Activated T-cell treated with anti-CD3 and anti-CD28 coated beads for 24 hours (primary cell): ENCODE results near the gene USP21.

Source experiments
- DNase-seq: peaks from one replicate; pipeline ENCODE4 v3.0.0-alpha.2; 2020; ENCODE audit warnings: low read depth

Gene USP21

DNA sequence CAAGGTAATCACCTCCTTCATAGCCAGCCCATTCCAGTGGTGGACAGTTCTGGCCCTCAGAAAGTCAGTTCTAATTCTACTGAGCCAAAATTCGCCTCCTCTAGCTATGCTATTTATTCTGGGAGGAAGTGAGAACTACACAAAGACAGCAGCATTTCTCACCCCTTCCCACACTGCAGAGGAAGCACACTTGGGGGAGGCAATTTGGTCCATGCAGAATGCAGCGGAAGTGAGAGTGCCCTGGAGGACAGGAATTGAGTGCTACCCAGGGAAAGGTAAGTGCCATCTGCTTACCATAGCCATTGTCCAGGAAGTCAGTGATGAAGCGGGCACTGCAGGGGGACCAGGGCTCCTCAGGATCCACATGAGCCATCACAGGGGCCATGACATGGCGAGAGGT, 35.9 kb downstream of the USP21 start:
- no peak for DNase-seq

DNA sequence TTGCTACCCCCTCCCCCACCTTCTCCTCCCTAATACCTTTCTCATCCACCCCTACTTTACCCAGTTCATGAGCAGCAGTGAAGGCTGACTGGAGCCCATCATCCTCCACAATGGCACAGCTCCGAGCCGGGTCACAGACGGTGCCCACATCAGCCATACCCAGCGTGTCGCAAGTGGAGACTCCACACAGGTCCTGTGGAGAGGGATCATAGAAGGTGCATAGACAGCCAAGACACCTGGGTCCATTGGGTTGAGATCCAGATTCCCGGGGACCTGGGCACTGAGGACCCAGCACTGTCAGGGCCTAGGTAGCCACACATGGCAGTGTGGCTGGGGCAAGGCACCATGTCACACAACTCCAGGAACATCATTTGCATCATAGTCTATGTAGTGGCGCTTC, 36.8 kb downstream of the USP21 start:
- no peak for DNase-seq

DNA sequence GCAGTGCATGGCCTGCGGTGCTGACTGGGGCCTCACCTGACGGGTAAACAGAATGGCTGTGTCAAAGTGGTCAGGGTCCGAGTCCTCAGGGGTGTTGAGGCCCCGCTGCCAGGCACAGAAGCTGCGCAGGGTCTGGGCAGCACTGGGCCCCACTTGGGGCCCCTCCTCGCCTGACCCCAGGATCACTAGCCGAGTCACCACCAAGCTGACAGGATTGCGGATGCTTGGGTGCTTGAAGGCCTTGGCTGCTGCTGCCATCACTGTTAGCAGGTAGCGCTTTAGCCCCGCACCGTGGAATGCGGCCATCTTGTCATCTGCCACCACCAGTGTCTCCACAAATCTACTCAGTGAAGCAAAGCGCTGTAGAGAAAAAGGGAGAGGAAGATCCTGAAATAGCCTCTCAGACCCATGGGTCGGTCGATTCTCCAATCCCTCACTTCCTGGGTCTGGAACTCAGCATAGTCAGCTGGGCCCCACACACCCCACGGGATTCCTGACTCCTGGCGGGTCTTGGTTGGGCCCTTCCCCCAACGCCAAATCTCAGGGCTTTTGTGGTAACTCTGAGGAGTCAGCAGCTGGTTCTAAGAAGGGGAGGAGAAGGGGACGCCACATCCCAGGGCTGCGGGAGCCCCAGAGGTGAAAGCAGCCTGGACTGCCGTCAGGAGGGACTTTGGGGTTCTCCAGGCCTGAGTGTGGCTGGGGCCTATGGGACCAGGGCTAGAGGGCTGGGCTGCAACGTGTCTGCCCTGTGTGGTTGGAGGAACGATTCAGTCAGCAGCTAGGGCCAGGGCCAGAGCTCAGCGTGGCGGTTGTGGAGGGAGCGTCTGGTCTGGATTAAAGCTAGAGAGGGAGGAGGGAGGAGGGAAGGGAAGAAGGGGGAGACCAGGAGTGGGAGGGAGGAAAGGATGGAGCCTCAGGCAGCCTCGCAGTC, 37.5 kb downstream of the USP21 start:
- no peak for DNase-seq

DNA sequence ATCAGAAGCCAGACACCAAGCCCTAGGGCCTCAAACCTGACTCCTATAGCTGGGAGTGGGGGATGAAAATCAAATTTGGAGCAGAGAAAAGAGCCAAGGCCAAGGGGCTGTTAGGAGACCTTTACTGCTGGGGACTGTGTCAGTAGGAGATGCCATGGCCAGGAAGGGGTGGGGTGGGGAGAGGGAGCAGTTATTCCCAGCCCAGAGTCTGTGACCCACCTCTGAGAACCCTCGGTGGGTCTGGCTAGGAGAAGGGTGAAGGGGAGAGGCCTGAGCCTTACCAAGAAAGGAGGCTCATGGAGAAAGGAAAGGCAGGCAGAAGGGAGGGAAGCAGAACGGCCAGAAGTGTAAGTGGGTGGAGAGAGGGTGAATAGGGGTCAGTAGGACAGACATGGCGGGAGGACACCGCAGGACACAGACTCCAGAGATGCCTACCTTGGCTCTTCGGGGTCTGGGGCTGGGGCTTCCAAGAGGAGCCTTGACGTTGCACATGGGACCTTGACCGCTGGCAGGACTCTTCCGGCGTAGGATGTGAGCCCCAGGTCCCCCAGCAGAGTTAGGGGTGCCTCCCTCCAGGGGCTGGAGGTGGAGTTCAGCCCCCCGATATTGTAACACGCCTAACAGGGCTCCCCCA, 38.4 kb downstream of the USP21 start:
- DNase-seq = no peak

DNA sequence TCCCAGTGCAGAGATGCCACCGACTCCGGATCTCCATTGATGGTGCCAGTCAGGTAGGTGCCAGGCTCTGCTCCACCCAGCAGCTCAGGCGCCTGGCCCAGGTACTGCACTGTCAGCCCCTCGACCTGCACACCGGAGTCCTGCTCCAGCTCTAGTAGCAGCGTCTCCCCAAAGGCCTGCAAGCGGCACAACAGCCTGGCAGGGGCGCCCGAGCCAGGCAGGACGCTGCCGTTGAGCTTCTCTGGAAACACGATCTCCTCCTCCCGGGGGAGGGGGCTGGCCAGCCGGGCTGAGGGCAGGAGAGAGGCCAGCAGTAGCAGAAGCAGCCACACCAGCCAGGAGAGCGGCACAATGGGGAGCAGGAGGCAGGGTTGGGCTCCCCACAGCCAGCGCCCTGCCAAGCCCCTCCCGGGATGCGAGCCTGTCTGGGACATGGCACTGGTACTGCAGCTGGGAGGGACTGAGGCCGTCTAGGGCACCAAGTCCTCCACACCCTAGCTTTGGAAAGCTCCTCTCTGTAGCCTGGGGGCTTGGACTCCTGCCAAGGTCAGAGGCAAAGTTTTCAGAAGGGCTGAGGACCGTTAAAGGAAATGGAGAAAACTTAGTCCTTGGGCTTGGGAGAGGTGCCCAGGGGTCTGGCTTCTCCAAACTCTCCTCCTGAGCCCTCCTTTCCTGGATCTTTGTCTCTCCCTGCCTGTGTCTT, 39.0 kb downstream of the USP21 start:
- DNase-seq = no peak

DNA sequence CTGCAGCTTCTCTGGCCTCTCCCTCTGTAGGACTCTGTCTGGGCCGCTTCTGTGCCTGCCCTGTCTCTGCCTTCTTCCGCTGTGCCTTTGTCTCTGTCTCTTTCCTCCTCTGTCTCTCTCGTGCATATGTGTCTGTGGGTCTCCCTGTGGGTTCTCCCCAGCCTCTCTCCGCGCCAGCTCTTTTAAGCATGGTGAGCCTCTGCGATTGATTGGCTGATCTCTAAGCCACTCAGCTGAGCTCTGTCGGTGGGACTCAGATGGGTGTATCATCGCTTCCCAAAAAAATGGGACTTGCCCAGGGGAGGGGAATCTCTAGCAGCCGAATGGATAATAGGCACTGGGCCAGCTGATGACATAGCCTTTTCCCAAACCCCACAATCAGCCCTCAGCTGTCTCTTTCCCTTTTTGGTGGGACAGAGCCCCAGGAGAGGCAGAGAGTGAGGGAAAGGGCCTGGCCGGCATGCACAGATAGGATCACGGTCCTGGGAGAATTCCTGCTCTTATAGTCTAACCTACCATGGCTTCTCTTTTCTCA, 39.7 kb downstream of the USP21 start, which contains the start of gene ADAMTS4:
Gene ADAMTS4 (minus strand): TSS at position 158 of the 535 bp plus-strand sequence. CDS start 427 bp downstream, outside the sequence.
- DNase-seq = no peak

DNA sequence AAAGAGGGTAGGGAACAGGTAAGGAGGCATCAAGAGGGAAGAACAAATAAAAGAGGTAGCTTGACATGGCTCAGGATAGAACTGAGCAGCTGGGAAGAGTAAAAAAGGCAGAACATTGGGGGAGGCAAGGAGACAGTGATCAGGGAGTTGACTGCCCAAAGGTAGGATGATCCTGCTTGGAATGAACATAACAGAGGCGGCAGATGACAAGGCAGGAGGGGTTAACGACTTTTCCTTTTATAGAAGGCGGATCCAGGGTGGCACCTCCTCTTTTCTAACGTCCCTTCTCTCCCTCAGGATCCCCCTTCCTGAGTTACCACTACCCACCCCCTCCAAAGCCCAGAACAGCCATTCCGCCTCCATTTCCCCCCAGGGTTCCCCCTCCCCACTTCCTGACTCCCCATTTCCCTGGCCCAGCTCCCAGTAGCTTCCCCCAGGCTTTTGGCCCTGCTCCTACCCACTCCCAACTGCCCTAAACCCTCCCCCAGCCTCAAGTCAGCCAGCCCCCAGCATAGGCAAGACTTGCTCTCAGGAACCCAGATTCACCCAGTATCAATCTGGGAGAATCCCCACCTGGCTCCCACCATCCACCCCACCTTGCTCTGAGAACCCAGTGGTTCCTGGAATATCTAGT, 40.3 kb downstream of the USP21 start:
- DNase-seq = no peak

DNA sequence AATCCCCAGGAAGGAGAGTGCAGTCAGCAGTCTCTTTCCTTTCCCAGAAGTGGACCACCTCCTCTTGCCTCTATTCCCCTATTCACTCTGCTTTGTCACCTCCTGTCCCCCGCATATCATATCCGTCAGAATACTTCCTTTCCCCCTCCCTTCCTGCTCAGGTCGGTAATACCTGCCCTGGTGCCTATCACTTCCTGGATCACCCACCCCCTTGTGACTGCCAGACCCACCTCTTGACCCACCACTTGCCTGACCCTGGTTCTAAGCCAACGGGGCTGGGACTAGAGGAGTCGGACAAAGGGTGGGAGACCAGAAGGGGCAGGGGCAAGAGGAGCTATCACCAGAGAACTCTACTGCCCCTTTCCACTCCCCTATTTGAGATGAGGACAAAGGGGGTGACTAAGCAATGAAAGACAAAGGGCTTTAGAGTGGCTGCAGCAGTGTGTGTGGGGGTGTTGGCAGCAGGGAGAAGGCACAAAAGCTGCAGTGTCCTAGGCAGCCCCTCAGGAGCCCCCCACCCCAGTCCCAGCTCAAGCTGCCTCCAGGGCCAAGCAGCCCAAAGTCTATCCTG, 41.2 kb downstream of the USP21 start:
- no peak for DNase-seq

DNA sequence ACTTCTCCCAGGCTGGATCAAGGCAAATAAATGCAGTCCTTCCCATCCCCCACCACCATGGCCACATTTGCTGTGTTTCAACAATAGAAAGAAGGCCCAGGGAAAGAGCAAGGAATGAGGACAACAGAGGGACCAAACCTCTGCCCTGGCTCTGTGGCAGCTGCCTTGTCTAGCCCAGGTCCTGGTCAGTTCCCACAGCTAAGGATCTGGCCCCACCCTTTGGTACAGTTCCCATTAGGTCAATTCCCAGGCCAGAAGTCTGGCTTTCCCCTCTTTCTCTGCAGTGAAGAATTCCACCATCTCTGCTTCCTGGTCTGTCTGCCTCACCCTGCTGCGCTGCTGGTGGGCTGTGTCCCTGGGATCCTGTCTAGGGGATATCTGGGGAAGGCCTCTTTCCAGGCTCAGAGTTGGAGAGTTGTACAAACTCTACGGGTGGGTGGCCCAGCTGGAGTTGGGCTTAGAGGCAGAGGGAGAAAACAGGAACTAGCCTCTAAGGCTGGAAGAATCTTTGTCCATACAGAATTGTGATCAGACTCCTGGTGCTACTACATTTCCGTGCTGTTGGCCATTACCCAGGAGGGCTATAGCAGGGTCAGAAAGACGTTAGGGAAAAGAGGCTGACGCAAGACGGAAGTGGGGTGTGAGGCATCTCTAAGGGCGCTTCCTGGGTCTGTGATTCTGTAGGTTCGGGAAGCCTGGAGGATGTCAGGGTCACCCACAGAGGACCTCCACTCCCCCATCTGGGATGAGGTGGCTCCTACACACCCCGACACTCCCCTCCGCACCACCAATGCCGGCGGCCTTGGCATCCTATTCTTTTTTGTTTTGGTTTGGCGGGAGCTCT, 41.9 kb downstream of the USP21 start:
- no peak for DNase-seq

DNA sequence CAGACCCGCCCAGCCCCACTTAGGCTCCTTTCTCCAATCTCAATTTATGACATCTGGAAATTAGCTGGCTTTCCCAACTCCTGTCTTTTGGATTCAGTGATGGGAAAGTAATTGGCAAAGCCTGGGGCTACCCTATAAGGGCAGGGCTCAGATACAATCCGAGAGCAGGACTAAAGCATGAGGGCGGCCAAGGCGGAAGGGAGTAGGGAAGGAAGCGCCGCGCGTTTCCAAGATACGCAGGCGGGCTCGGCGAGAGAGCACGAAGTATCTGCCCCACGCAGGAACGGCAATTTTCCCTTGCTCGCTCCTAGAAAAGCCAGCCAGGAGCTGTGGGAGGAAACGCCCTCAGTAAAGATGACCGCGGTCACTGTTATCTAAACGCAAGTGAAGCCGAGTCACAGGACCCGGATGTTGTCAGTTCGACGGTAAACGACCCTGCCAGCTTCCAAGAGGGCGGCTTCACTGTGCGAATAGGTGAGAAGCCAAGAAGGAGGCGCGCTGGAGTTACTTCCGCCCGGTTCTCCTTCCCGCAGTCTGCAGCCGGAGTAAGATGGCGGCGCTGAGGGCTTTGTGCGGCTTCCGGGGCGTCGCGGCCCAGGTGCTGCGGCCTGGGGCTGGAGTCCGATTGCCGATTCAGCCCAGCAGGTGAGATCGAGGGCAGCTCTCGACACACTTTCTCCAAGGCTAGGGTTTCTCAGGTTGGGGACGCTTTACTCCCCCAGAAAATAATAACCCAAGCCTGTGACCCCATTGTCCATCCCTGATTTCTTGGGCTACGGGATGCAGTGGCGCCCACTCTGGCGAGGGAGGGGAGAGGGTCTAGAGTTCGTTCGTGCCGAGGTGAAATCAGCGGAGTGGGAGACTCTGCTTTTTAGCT, 42.8 kb downstream of the USP21 start, which contains the start of gene NDUFS2:
Gene NDUFS2 (plus strand): TSS at position 532 of the 877 bp plus-strand sequence. CDS start 19 bp downstream, at position 551.
- peak; percentile 94 for DNase-seq

DNA sequence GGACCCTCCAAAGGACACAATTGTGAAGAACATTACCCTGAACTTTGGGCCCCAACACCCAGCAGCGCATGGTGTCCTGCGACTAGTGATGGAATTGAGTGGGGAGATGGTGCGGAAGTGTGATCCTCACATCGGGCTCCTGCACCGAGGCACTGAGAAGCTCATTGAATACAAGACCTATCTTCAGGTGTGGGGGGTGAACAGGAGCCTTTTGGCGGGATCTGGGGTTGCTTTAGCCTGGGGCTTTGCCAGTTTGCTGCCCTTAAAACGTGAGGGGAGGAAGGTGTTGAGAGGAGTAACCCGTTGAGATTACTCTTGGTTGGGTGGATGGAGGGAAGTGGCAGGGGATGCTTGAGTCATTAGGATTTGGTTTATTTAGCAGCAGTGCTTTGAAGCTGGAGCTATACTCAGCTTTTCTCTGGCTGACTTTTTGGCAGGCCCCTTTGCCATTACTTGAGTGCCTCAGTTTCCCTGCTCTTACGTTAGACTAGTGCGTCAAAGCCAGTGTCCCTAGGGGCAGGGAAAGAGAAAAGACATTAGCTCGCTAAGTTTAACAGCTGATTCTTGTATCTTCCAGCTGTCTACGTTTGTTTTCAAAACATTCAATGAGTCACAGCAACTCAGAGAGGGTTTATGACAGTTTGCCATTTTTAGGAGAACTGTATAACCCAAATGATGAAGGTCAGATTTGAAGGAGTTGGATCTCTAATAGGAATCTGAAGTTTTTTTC, 47.3 kb downstream of the USP21 start:
- DNase-seq = no peak

DNA sequence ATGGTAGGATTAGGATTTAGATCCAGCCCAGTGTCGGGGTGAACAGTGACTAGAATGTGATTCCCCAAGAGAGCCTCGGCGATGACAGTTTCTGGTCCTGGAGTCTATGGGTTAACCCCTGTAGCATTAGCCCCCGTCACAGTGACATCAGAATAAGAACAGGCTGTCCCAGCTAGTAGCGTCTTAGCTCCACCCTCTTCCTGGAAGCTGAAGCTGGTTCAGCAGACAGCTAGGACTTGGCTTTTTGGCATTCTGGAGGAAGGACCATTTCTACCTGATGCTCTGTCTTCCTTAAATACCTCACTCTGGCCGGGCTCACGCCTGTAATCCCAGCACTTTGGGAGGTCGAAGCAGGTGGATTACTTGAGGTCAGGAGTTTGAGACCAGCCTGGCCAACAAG, 47.9 kb downstream of the USP21 start:
- DNase-seq = no peak

DNA sequence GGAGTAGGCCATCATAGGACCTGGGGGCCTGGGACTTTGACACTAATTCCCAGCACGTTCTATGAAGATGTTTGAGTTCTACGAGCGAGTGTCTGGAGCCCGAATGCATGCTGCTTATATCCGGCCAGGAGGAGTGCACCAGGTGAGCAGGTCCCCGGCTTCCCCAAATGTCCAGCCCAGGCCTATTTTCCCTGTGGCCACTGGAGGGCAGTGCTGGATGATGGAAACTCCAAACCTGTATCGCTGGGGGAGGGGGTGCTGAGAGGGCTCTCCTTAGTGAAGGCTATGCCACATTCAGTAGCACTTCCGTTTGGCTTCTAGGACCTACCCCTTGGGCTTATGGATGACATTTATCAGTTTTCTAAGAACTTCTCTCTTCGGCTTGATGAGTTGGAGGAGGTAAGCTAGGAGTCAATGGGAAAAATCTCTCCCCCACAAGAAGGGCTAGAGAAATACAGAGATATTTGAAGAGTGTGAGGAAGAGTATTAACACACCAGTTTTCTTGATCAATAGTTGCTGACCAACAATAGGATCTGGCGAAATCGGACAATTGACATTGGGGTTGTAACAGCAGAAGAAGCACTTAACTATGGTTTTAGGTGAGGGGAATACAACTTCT, 50.6 kb downstream of the USP21 start:
- peak; percentile 59 for DNase-seq

DNA sequence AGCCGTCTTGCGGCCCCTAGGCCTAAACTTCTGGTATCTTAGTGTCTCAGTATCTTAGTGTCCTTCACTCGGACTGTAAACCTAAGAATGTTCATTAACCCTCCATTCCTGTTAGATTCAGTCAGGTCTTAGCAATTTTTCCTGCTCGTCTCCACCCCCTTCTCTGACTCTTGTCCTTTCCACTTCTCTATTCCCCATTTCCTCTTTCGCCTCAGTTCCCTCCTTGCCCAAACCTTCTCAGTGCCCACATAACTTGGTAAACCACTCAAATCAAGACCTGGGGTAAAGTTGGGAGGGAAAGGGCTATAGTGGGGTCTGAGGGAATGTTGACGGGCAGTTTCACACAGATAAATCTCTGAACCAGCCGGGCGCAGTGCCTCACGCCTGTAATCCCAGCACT, 55.1 kb downstream of the USP21 start:
- no peak for DNase-seq

DNA sequence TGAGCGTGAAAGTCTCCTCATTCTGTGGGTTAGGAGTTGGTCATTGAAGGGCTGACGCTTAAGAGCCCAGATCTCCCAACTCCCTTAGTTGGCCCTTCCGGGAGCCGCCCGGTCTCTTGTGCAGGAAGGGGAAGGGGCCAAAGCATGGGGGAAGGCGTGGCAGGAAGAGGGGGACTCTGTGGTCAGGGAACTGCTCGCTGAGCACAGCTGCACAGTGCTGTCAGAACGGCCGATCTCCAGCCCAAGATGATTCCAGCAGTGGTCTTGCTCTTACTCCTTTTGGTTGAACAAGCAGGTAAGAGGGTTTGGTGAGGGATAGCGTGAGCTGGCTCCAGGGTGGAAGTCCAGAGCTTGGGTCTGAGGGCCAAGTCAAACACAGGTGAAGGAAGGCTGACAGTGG, 55.8 kb downstream of the USP21 start, which contains the start of gene FCER1G:
Gene FCER1G (plus strand): TSS at position 220 of the 400 bp plus-strand sequence. CDS start 27 bp downstream, at position 247.
- DNase-seq = no peak
